H4 (cell line): Measurements from ENCODE around the gene CYP2U1. TPM values are rescaled to one million over a fixed set of nuclear protein-coding genes. Genes with fewer than 3 reads are reported as not detected.
"Not testable (repeated sequence)": the region's sequence is repeated elsewhere in the genome, so short reads cannot be mapped to it uniquely, and the experiment has no call there.

Experiments
- DNase-seq: peaks from one replicate; pipeline ENCODE4 v3.0.0-alpha.2; 2015; ENCODE audit warnings: low spot score
- total RNA-seq: library from RNA; depleted of rRNA; stranded (reverse); fragments of >200 nt; shearing (Covaris generic); gene quantifications from 2 replicates; pipeline ENCODE4 v1.2.3, GENCODE V29; 2014; rRNA removed

The CYP2U1 gene
- total RNA-seq: 8.5 and 10.8 TPM in 2 replicates

DNA sequence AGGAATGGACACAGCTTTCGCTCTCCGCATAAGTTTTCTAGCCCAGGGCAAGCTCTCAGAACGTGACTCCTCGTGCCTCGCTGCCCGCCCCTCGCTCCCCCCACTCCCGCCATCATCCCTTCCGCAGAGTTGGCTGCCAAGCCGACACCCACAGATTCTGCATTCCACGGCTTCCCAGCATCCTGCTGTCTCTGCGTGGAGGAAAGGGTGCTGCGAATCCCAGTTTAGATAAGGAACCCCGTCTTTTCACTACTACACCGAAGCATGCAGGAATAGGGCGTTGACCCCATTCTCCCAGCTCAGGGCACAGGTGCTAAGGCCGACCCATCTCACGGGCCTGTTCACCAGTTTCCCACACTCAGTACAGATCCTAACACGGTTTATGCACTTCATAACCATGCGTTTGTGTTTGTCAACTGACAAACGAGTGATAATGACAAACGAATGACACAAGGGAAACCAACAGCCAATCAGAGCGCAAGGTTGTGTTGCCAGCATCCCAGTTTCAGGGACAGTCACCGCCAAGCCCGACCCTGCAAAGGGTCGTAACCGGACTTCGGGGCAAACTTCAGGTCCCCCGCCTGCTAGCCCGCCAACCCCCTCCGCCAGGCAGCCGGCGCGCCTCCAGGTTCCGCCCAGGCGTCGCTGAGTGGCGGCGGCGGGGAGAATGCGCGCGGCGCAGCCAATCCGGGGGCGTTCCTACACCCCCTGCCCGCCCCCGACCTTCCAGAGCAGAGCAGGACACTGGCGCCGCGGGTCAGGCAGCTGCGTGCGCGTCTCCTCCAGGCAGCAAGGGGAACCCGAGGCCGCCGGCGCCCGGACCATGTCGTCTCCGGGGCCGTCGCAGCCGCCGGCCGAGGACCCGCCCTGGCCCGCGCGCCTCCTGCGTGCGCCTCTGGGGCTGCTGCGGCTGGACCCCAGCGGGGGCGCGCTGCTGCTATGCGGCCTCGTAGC lies at the start of gene CYP2U1:
Gene CYP2U1 (plus strand): TSS at position 729 of the 954 bp plus-strand sequence. CDS start 95 bp downstream, at position 824.
- peak; percentile 67 for DNase-seq

DNA sequence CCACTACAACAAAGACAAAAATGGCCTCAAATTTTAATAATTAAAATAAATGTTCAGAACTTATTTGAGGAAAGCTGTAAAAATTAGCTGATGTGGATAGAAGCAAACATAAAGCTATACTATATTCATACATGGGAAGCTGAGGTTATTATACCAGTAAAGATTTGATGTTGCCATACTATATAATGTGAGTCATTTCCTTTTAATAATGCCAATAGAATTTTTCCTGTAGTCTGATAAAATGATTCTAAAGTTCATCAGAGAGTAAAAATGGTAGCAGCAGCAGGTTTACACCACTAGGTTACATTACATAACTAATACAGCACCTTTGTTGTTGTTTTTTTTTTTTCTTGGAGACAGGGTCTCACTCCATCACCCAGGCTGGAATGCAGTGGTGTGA lies 45.5 kb upstream of the CYP2U1 start:
- no peak for DNase-seq

DNA sequence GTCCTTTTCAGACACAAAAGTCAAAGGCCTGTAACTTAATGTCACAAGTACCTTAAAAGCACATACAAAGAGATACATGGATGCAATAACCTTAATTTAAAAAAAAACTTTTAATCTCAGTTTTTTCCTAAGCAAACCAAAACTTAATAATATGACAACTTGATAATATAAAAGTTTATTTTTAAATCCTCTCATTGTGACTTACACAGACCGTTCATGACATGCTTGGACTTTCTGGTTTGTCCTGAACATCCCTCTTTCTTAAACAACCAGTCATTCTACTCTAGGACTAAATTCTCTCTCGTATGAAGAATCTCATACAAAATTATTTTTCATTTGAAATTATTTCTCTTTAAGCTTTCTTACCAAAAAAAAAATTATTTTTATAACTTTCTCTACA lies 43.1 kb upstream of the CYP2U1 start:
- DNase-seq: no peak

DNA sequence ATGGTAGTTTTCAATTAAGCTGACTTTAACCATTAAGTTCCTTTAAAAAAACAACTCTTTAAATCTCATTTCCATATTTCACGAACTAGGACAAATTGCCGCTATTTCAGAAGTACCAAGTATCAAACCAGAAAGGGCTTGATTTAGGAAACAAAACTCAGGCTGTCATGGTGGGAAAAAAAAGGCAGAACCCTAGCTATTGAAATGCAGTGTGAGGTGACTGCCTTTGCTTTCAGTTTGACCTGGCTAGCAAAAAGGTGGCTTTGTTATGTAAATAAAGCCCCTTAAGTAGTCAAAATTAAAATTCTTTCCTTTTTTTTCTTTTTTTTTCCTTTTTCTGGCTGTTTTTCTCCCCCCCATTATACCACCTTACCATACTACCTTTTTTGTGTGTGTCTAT lies 40.6 kb upstream of the CYP2U1 start:
- DNase-seq: no peak

DNA sequence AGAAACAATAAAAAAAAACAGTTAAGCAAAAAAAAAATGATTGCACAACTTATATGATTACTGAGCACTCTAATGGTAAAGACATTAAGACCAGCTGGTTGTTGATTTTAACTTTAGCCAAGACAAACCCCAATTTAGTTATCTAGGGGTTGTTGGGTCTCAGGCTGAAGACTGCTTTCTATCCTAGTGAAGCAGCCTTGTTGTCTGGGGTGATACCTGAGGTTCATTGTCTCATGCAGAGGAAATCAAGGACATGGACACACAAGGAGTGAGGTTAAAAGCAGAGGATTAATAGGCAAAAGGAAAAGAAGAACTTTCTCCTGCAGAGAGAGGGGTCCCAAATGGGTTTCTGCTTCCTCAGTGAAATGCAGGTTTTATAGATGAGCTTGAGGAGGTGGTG lies 40.0 kb upstream of the CYP2U1 start:
- no peak for DNase-seq

DNA sequence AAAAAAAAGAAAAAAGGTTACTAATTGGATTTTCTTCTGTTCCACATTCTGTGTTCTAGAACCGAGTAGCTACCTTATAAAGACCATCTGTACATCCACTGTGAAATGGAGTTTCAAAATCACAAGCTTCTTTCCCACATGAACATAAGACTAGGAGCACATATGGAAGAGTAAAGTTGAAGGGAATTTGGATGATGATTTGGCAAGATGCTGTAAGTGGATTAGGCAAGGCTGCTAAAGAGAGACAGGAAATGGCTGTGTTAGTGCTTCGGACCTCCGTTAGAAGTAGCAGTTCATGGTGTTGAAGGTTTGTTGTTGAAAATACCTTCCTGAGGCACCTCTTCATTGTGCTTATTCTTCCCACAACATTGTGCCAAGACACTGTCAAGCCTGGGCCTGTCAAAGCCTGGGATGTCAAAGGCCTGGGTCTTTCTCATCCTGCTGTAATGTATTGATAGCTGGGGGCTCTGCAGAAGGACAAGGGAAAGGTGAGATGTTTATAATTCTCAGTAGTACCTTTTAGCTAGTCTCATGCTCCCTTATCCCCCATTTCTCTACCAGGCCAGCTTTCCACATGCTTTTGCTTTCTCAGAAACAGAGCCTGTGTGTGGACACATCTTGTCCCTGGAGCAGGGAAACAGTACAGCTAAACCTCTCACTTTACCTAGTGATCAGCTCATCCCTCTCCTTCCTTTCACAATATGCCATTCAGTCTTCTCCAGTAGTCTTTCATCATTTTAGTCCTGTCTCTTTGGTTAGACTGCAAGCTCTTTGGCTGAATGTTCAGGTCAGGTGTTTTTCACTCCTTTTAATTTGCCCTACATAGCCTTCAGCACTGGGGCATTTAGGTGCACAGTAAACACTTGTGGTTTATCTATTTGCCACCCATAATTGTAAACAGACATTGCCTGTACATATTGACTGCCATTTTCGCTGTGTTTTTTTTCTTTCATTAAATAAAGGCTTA lies 37.9 kb upstream of the CYP2U1 start:
- no peak for DNase-seq

DNA sequence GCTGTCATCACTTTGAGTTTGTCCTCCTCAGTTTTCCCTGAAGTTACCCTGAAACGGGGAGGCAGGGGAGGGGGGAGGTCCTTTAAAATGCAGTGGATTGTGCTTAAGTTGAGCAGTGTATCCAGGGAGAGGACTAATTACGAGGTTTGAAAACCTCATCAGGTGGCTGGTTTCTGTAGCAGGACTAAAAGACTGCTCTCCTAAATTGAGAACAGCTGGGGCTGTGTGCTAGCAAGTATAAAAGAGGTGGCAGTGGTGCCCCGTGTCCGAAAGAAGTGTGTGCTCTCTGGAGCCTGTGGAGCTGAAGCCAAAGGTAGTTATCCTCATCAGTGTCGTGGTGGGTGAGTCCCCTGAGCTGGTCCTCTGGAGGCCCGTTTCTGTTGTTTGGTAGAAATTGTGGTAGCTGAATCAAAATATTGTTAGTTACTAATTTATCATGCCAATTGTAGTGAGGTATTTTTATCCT lies 37.2 kb upstream of the CYP2U1 start:
- no peak for DNase-seq

DNA sequence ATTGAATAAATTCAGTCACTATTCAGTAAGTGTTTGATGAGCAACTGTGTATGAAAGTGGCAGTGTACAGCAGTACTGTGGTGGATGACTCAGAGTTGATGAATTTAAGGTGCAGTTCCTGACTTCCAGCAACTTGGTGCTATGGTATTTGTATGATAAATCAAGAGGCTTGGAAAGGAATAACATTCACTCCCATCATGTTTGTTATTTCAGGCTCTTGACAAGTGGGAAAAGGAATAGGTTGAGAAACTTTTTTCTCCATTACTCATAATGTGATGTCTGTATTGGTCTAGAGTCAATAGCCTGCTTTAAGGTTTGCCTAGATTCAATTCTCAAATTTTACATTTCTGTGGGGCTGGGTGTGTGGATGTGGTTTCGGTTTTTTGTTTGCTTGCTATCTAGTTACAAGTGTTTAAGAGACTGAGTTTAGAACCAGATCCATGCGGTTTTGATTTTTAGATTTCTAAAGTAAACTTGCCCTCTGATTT lies 35.1 kb upstream of the CYP2U1 start:
- DNase-seq: peak; percentile 93

DNA sequence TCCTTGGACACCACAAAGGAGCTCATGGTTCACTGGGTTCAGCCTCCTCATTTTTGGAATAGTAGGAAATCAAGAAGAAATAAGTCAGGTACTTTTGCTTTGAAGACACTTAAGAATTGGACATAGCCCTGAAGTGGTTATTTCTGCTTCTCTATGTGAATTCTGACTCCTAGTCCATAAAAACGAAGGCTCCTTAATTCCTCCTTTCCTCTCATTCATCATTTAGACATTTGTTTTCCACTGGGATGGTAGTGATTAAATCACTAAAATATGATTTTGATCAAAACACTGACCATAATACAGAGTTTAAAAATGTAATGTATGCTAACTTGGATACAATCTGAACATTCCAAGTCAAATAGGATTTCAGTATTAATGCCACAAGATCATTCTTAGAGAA lies 34.7 kb upstream of the CYP2U1 start:
- DNase-seq: no peak

DNA sequence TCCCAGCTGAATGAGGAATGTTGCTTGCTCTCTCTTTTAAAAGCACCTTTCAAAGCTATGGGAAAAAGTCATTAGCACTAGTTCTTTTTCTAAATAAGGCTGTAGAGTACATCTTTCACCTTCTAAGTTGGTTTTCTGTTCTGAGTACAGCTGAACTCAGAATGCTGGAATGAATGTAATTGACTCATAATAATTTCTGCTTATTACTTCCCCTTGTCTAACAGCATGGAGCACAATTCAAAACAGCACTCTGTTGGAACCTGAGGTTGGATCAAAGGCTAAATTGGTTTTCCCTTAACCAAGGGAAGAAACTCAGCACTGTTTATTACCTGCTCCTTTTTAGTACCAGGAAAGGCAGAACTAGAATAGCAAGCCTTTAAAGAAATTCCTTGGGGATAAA lies 33.5 kb upstream of the CYP2U1 start:
- no peak for DNase-seq

DNA sequence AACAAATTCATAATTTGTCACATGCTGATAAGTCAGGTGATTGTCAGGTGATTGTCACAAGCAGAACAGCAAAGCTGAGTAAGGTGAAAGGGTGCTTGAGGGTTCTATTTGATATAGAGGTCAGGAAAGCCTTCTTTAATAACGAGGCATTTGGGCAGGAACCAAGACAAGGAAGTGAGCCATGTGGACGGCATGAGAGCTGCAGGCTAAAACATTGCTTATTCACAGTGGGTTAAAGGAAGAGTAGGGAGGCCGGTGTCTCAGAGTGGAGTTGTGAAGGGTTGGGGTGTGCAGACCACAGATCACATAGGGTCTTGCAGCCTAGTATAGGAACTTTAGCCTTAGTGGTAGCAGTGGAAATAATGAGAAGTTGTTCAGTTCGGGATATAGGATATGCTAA lies 31.3 kb upstream of the CYP2U1 start:
- DNase-seq: no peak

DNA sequence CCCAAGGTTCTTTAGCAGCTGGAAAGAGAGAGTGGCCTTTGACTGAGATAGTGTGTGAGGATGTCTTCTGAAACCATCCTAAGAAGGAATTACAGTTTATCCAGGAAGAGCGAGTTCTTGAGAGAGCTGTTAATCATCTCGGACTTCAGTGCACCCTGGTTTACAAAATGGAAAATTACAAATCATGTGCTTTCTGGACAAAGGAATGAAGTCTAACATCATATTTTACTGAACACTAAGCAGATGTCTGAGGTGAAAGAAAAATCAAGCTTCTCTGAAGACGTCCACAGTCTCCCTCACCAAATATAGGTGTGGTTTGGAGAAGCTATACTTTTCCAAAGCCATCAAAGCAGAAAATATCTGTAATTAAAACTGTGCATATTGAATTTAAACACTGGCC lies 30.8 kb upstream of the CYP2U1 start:
- no peak for DNase-seq

DNA sequence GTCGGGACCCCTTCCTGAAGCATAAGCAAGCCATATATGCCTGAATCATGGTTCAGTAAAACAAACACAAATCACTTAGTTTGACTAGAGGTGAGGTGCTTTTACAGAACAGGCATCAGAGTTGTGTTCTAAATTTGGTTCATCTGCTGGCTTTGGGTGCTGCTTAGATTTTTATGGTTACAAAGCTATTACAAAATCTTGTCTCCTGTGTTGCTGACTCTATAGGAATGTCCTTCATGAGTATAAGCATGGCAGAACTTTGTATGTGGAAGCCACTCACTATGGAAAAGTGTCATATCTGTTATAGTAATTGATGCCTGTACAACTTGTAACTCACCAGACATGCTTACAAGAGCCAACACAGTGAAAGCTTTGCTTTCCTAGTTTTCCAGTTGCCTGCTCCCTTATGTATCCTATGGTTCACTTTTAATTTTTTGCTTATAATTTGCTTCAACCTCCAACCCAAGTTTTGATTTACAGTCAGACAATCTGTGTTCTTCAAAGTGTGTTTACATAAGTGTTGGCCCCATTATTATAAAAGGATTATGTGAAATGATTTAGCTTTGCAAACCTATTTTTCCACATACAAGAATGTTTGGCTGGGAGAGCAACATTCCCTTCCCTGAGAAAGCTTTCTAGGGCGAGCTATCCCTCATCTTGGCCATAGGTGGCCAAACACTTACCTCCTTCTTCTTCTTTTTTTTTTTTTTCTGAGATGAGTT lies 30.0 kb upstream of the CYP2U1 start:
- DNase-seq: no peak

DNA sequence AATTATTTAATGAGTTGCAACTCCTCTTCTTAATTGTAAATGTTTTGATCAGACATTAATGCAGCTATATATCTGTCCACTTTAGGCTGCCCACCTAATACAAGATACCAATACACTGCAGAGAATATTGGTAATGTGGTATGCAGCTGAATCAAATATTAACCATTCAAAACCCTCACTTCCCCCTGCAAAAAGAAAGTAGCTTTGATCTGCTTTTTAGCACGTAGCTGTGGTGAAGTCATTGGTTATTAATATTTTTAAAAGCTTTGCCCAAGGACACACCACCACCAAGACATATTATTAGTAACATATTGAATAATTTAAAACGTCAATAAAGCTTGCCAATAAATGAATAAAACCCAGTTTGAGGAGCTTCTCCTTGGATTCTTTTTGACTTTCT lies 28.6 kb upstream of the CYP2U1 start:
- no peak for DNase-seq

DNA sequence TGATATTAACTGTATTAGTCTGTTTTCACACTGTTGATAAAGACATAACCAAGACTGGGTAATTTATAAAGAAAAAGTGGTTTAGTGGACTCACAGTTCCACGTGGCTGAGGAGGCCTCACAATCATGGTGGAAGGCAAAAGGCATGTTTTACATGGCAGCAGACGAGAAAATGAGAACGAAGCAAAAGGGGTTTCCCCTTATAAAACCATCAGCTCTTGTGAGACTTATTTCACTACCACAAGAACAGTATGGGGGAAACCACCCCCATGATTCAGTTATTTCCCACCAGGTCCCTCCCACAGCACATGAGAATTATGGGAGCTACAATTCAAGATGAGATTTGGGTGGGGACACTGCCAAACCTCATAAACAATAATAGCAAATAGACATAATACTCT lies 26.3 kb upstream of the CYP2U1 start:
- DNase-seq: not testable (repeated sequence)

DNA sequence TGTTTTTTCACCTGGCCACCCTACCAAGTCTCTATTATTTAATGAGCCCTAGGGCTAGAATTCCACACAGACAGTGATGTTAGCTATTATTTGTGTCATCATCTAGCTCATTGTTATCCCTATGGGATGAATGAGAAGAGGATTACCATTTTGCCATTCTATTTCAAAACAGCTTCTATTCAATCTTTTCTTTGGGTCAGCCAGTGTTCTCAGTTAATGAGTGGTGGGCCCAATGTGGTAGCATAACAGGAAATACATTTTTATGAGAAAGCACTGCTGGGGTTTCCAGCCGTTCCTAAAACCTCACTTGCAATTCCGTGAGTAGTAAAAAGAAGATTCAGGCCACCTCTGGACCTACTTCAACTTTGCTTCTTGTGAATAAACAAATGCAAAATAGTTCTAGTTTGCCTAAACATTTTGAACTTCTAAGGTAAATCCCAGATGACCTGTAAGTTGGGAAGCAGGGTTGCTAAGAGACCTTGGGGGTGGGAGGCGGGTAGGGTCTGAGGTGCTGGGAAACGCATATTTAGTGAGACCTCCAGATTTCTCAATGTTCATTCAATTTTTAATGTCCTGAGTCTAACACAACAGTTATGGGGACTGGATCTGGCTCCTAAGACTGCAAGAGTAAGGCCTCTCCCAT lies 24.8 kb upstream of the CYP2U1 start:
- DNase-seq: no peak

DNA sequence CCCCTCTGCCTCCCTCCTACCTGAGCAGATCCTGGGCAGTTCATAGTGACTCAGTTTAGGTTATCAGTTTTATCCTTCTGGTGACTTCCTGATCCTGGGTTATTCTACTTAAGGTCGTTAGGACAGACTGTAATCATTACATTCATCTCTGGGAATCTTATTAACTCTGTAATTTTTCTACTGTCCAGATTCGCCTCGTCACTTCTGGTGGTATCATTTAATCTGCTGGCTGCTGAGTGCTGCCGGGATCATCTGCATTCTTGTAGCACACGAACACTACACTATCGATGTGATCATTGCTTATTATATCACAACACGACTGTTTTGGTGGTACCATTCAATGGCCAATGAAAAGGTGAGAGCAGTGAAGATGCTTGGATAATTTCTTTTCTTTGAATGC lies 23.0 kb upstream of the CYP2U1 start:
- no peak for DNase-seq

DNA sequence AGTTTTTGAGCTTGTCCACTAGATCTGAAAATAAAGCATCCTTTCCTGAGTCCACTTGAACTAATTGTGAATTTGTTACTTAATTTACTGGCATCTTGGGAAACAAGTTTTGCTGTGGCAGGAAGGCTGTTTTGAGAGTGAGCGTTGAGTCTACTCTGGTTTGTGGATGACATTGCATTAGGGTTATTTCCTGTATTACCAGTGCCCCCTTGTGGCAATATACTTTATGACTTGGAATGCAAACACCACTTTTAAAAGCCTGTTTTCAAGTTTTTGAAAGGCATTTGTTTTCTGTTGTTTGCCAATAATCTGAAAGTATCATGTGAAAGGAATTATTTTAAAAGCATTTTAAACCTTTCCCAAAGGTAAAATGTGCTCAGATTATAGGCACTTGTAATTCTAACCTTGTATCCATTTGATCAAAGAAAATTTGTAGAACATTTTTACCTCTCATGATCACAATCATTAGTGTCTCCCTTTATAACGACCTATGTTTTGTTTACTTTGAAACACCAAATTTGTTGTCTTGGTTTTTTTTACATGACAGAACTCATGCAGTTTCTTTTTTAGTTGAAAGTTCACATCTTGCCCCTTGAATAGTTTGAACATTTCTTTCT lies 18.0 kb upstream of the CYP2U1 start:
- DNase-seq: peak; percentile 68

DNA sequence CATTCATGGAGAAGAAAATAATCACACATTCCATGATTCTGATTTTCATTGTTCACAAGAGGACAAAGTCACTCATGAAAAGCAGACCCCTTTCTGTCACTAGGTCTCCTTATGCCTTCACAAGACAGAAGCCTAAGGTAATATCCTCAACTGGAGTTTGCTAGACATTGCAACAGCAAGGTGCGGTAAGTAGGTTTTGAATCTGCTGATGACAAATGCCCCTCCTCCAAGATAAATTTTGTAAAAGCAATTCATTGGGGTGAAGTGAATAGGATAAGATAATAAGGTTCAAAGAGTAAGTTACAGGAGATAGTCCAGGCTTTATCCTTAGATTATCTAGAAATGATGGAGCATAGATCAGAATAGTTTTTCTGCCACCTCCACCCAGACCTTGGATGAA lies 16.1 kb upstream of the CYP2U1 start:
- no peak for DNase-seq

DNA sequence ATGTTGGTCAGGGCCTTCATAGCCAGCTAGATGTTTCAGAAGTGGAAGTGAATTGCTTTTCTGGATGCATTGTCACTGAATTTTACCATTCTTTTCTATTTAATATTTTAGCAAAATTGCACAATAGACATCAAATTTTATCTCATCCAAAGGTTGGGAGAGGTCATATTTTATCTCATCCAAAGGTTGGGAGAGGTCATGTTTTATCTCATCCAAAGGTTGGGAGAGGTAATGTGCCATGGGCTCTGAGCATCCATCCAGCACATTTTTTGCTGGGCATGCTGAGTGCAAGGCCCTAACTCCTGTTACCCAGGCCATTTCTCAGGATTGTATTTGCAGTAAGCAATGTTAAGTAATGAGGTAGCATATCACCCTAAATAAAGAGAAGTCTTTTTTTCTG lies 14.7 kb upstream of the CYP2U1 start:
- no peak for DNase-seq

DNA sequence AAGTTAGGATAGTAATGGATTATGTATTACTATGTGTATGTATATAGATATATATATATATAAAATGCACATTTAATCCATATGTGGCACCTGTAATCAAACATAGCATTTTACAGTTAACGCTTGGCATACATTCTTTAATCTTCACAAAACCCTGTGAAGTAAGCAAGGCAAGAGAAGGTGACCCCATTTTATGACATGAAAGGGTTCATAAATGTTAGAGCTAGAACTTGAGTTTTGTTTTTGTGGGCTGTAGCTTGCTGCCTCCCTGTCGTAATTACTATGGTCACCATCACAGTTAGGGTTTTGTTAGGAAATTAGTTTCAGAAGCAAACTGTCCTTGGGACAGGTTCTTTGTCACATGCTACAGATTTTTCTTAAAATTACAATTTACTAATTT lies 13.8 kb upstream of the CYP2U1 start:
- DNase-seq: no peak
